Thyroid gland (tissue), 4 donors: ENCODE measurements around the gene PPP2R5B. TPM values are rescaled to one million over a fixed set of nuclear protein-coding genes. Genes with fewer than 3 reads are reported as not detected.

Experiments
- DNase-seq, 2 donors: peaks; one replicate each; pipeline ENCODE4 v3.0.0-alpha.2; 2019
- H3K27ac ChIP-seq, 3 donors: fragments of 200-600 bp; sonication (generic); 1 replicate in 2 of 3; 2 replicates in 1 of 3; pipeline ENCODE4 v1.5.1; 2016 to 2019; ENCODE audit warnings: mild to moderate bottlenecking in 1 of 3, moderate library complexity in 1 of 3
- H3K27me3 ChIP-seq: fragments of 200-600 bp; sonication (generic); one replicate; pipeline ENCODE4 v1.5.1; 2019
- H3K36me3 ChIP-seq, 2 donors: fragments of 200-600 bp; sonication (generic); one replicate each; pipeline ENCODE4 v1.5.1; 2016 to 2019
- H3K4me1 ChIP-seq, 2 donors: fragments of 200-600 bp; sonication (generic); one replicate each; pipeline ENCODE4 v1.5.1; 2017 to 2019
- H3K4me3 ChIP-seq, 3 donors: fragments of 200-600 bp; sonication (generic); replicated peaks in 1 of 3; 1 replicate in 2 of 3; 2 replicates in 1 of 3; pipeline ENCODE4 v1.5.1; 2016; ENCODE audit warnings: mild to moderate bottlenecking in 1 of 3
- H3K9me3 ChIP-seq: fragments of 200-600 bp; sonication (generic); one replicate; pipeline ENCODE4 v1.5.1; 2017
- POLR2A ChIP-seq, 2 donors: fragments of 450-650 bp; IDR thresholded peaks; one replicate each; pipeline ENCODE4 v1.6.1; 2017; ENCODE audit warnings: antibody characterized with exemption in 2 of 2, mild to moderate bottlenecking in 2 of 2, moderate library complexity in 1 of 2
- WGBS, 2 donors: methylation state at CpG; one replicate each; pipeline ENCODE4 v1.1.5; 2017; 5-methylcytosine and 5-hydroxymethylcytosine counted together
- intact Hi-C: fragments of 100-400 bp; cut with DNase I; formaldehyde crosslinking; loops from one replicate; pipeline ENCODE4 v1.15.1; 2023
- total RNA-seq, 4 donors: library from RNA; depleted of rRNA; stranded (reverse); fragments of >200 nt; gene quantifications; one replicate each; pipeline ENCODE4 v1.2.3, GENCODE V29; 2016
- TF ChIP-seq, protein P1 (sequence below), 6 experiments: fragments of 200-600 bp in 3 of 6; fragments of 450-650 bp in 3 of 6; sonication (generic) in 3 of 6; IDR thresholded peaks; one replicate each; pipeline ENCODE4 v1.5.1; 2016 to 2019; ENCODE audit warnings: antibody characterized with exemption in 6 of 6, mild to moderate bottlenecking in 2 of 6, inconsistent platforms in 1 of 6, moderate library complexity in 1 of 6

Gene PPP2R5B
- total RNA-seq, 4 donors from 2014 or later: 14.8 to 30.1 (median 21.7) TPM

DNA sequence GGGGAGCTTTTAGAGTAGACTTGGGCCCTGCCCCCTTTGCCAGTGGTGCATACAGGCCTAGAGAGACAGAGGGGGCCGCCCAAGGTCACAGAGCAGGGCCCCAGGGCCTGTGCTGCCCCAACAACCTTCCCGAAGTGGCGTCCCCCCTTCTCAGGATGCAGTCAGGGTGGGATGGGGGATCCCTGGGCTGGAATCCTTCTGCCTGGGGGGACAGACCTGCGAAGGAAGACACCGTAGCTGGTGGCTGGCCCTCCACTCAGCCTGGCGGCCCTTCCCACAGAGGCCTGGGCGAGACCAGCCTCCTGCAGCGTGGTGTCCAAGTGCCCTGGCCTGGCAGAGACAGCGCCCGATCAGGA lies 31.7 kb upstream of the PPP2R5B start:
- no peak overlapping the region for H3K27ac ChIP-seq
- H3K27me3 ChIP-seq: no peaks in the 10 kb centered on the region
- DNase-seq: no peak
- WGBS, 2 donors: 94% methylated on average over 3 to 7 of the region's 10 CpGs
- TF ChIP-seq, protein P1, sequence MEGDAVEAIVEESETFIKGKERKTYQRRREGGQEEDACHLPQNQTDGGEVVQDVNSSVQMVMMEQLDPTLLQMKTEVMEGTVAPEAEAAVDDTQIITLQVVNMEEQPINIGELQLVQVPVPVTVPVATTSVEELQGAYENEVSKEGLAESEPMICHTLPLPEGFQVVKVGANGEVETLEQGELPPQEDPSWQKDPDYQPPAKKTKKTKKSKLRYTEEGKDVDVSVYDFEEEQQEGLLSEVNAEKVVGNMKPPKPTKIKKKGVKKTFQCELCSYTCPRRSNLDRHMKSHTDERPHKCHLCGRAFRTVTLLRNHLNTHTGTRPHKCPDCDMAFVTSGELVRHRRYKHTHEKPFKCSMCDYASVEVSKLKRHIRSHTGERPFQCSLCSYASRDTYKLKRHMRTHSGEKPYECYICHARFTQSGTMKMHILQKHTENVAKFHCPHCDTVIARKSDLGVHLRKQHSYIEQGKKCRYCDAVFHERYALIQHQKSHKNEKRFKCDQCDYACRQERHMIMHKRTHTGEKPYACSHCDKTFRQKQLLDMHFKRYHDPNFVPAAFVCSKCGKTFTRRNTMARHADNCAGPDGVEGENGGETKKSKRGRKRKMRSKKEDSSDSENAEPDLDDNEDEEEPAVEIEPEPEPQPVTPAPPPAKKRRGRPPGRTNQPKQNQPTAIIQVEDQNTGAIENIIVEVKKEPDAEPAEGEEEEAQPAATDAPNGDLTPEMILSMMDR (IDR thresholded peaks at IDR 0.05): no peak
- TF ChIP-seq POLR2A (IDR thresholded peaks at IDR 0.05): no peak
- intact Hi-C loops: loop anchor here (10.0 kb wide), 1 partner anchor 108 kb away; no protein-coding TSS in a partner anchor
- H3K4me3 ChIP-seq: no peak overlapping the region
- no peaks in the 10 kb centered on the region for H3K9me3 ChIP-seq
- peaks cover under 1 to 16% of the 10 kb centered on the region in 2 donors for H3K4me1 ChIP-seq
- peaks cover 2 to 11% of the 10 kb centered on the region in 2 donors for H3K36me3 ChIP-seq

DNA sequence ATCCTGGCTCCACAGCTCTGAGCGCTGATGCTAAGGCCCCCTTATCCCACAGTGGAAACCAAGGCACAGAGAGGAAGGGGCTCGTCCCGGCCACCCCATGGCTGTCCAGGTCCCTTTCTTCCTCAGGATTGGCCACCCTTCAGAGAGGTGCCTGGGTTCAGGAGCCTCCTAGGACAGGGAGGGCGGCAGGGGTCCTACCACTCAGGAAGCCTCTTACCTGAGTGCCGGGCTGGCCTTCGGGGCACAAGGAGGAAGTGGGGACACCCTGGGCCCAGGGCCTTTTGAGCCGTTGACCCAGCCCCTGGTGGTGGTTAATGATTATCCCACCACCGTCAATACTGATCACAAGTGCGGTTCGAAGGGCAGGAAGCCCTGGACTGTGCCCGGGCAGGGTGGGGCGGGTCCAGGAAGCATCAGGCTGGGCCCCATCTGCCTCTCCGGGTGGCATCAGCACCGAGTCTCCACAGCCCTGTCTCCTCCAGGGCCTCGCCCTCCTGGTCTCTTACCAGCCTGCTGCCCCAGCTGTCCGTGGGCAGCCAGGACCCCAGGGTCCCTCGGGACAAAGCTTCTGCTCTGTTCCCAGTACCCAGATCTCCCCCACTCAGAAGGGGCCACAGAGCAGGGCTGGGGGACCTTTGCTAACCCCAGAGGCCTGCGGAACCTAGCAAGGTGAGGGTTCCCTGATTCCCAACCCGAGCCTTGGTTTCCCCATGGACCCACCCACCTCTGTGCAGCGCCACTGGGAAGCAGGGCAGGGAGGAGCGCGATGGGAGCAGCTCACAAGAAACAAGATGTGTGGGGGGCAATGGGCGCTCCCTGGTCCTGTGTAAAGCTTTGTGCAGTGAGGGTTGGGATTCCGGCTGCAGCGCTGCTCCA lies 31.1 kb upstream of the PPP2R5B start:
- TF ChIP-seq, protein P1 (IDR thresholded peaks at IDR 0.05): no peak
- TF ChIP-seq POLR2A (IDR thresholded peaks at IDR 0.05): no peak
- H3K9me3 ChIP-seq: no peaks in the 10 kb centered on the region
- DNase-seq: no peak
- intact Hi-C loops: loop anchor here (2.0 to 10.0 kb wide), 2 partner anchors 47 to 109 kb away; no protein-coding TSS in a partner anchor
- no peaks in the 10 kb centered on the region for H3K27me3 ChIP-seq
- peaks cover 8 to 17% of the 10 kb centered on the region in 2 donors for H3K36me3 ChIP-seq
- peaks cover 0 to 10% of the 10 kb centered on the region in 2 donors for H3K4me1 ChIP-seq
- H3K4me3 ChIP-seq: no peak overlapping the region
- H3K27ac ChIP-seq: no peak overlapping the region
- WGBS, 2 donors: 76 to 81% methylated on average over 16 to 21 of the region's 25 CpGs

GRCh38 chr11:64894070-64894811 lies 30.2 kb upstream of the PPP2R5B start:
- no peak overlapping the region for H3K27ac ChIP-seq
- peaks cover 9 to 21% of the 10 kb centered on the region in 2 donors for H3K36me3 ChIP-seq
- TF ChIP-seq, protein P1 (IDR thresholded peaks at IDR 0.05): peak; percentile 61 to 91 (median 87)
- no peak for TF ChIP-seq POLR2A (IDR thresholded peaks at IDR 0.05)
- H3K9me3 ChIP-seq: no peaks in the 10 kb centered on the region
- 30 to 36% methylated on average over 9 to 14 of the region's 14 CpGs for WGBS, 2 donors
- H3K27me3 ChIP-seq: no peaks in the 10 kb centered on the region
- H3K4me3 ChIP-seq: no peak overlapping the region
- peak; percentile 89 for DNase-seq
- H3K4me1 ChIP-seq: peaks cover 0 to 3% of the 10 kb centered on the region in 2 donors
- intact Hi-C loops: loop anchor here (2.0 to 10.0 kb wide), 2 partner anchors 47 to 109 kb away; no protein-coding TSS in a partner anchor

GRCh38 chr11:64894812-64895452 lies 29.6 kb upstream of the PPP2R5B start:
- H3K36me3 ChIP-seq: peaks cover 9 to 21% of the 10 kb centered on the region in 2 donors
- TF ChIP-seq, protein P1 (IDR thresholded peaks at IDR 0.05): no peak
- no peak for TF ChIP-seq POLR2A (IDR thresholded peaks at IDR 0.05)
- DNase-seq: no peak
- intact Hi-C loops: loop anchor here (2.0 to 10.0 kb wide), 2 partner anchors 48 to 110 kb away; no protein-coding TSS in a partner anchor
- no peaks in the 10 kb centered on the region for H3K27me3 ChIP-seq
- H3K4me1 ChIP-seq: peaks cover 0 to 3% of the 10 kb centered on the region in 2 donors
- no peaks in the 10 kb centered on the region for H3K9me3 ChIP-seq
- no peak overlapping the region for H3K27ac ChIP-seq
- H3K4me3 ChIP-seq: no peak overlapping the region
- WGBS, 2 donors: 92 to 96% methylated on average over 11 to 28 of the region's 39 CpGs
